ENCODE results near the gene KCNB1. TPM values are rescaled to one million over a fixed set of nuclear protein-coding genes. Genes with fewer than 3 reads are reported as not detected.

KCNB1 gene
- total RNA-seq, 1 donor from 2014 or later: 4.9 TPM

DNA sequence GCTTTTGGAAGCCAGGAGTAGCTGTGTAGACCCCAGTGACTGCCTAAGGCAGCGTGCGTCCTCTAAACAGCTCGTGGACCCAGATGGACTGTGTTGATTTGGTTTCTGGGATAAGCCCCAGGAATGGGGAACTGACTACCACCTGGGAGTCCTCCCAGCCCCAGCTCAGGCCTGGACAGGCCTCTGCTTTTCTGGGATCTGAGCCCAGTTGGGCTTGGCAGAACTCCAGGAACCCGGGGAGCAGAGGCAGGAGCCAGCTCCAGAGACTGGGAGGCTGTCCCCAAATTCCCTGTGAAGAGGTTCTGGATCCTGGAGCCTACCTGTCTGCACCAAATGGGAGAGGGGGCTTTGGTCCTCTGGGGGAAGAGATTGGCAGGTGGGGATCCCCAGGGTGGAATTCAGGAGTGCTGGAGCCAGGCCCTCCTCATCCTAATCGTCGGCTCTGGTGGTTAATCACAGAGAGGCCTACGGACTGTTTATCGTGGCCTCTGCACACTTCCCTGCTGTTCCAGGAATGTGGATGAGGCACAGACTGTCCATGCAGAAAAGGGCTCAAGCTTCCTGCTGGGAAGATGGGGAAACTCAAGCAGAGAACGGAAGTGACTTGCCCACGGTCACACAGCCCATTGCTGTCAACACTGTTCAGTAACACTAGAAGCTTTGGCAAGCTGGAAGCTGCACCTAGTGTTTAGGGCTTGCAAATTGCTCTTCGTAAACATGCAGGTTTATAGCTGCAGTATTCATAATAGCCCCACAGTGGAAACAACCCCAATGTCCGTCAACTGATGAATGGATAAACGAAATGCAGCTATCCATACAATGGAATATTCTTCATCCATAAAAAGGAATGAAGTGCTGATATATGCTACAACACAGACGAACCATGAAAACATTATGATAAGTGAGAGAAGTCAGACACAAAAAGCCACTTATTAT, 100.6 kb downstream of the KCNB1 start:
- intact Hi-C loops (cut with DNase I): no loop called here
- ATAC-seq (peak; percentile 90), DNase-seq (ENCODE audit: low spot score) (peak; percentile 89)

DNA sequence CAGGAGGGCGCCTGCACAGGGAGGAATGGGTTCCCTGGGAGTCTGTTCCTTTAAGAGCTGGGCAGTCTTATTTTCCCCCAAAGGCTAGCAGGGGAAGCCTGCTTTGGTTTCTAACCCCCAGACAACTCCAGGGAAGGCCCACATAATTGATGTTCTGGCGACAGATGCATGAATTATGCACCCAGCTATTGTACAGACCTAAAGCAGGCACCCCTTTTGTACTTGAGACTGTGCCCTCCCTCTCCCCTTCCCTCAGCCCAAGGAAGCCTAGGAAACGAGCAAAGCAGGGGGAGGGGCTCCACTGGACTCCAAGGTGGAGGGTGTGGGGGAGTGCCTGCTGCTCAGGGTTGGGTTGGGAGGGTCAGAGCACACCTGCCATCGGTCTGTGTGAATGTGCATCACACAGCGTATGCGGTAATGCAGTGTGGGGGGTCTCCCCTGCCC, 102.1 kb downstream of the KCNB1 start:
- intact Hi-C loops (cut with DNase I): no loop called here
- ATAC-seq: no peak
- DNase-seq (ENCODE audit: low spot score): no peak

DNA sequence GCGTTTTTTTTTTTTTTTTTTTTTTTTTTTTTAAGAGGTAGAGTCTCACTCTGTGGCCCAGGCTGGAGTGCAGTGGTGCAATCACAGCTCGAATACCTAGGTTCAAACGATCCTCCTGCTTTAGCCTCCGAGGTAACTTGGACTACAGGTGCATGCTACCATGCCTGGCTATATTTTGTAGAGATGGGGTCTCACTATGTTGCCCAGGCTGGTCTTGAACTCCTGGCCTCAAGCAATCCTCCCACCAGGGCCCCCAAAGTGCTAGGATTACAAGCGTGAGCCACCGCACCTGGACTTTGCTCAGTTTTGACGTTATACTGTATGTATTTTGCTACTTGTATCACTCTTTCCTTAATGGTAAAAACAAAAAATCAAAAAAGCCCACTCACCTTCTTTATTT, 103.1 kb downstream of the KCNB1 start:
- DNase-seq (ENCODE audit: low spot score) (no peak), ATAC-seq (no peak)
- intact Hi-C loops (cut with DNase I): no loop called here

DNA sequence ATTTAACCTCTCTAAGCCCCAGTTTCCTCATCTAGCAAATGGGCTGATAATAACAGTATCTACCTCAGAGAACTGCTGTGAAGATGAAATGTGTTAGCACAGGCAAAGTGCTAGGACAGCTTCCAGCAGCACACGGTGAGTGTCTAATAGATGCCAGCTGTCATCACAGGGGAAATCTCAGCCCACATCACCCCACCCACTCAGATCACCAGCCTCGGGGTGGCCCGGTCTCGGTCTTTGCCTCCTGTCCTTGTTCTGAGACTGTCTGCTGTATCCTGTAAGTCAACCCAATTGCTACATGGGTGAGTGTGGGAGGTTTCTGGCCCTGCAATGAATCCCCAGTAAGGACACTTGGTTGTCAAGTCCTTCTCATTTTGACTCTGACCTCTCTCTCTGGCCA, 105.1 kb downstream of the KCNB1 start:
- intact Hi-C loops (cut with DNase I): no loop called here
- DNase-seq (ENCODE audit: low spot score): no peak
- no peak for ATAC-seq

DNA sequence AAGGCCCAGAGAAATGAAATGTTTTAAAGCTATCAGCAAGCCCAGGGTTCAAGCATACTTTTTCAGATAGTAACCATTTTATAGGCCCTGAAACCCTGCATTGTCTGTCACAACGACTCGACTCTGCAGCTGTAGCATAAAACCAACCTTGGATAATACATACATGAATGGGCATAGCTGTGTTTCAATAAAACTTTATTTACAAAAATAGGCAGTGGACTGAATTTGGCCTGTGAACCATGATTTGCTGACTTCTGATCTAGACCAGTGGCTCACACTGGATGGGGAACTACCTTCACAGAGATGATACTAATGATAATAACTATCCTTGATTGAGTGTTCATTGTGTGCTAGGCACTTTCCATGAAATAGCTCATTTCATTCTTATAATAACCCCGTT, 107.3 kb downstream of the KCNB1 start:
- ATAC-seq: no peak
- intact Hi-C loops (cut with DNase I): no loop called here
- DNase-seq (ENCODE audit: low spot score): no peak

DNA sequence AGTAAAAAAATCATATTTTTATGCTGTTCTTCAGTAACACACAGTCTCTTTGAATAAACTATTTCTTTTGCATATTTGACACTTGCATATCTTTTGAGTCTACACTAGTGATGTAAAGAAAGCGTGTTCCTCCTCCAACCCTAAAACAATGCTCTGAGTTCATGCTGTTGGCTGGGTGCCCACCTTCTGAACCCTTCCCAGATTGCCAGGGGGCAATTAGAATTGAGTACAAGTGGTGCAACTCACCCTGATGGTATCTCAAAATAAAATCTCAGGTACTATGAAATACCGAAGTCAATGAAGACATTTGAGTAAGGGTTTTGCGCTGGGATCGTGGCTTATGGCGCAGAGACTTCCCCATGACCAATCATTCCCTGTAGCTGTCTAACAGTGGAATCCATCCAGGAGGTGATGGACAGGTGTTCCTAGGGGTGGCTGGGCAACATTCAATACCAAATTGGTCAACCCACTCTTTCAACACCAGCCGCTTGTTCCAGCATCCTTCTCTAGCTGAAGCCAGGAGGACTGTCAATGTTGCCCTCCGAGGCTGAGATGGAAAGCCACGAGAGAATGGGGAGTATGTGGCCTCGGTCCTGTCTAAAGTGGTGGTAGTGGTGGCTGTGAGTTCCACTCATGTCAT, 110.3 kb downstream of the KCNB1 start:
- no peak for ATAC-seq
- DNase-seq (ENCODE audit: low spot score): no peak
- intact Hi-C loops (cut with DNase I): no loop called here

DNA sequence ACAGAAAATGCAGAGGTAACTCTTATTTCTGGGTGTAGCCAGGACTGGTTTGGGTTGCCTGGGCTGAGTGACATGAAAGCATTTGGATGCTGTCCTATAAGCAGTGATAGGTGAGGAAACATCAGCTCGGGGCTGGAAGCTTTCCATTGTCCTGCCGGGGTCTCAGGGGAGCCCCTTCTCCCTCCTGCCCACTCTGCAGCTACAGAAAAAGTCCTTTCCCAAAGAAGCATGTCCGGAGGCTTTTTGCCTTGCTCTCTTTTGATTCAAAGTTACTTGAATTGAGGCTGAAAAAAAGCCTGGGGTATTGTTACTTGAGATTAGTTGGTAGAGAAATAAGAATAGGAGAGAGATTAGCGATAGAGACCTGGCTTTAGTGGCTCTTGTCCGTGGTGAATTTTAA, 113.9 kb downstream of the KCNB1 start:
- intact Hi-C loops (cut with DNase I): loop anchor here (10.0 kb wide), 1 partner anchor 116 kb away; the partner anchor contains the start of gene KCNB1
- DNase-seq (ENCODE audit: low spot score): no peak
- ATAC-seq: no peak

DNA sequence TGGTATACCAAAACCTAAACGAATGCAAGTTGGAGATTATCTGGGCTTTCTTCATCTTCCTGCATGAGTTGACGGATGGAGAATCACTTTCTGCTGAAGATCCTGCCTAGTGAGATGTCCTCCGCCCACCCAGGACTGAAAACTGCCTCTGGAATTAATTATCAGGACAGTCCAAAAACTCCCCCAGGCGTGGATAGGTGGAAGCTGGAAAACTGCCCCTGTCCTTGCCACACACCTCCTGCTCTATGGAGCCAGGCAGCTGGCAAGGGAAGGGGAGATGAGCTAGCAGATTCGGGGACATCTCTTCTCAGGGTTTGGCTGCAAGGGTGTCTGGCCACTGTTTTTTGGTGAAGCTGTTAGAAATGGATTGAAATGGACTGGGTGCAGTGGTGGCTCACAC, 115.4 kb downstream of the KCNB1 start:
- no peak for ATAC-seq
- intact Hi-C loops (cut with DNase I): loop anchor here (10.0 kb wide), 1 partner anchor 118 kb away; the partner anchor contains the start of gene KCNB1

DNA sequence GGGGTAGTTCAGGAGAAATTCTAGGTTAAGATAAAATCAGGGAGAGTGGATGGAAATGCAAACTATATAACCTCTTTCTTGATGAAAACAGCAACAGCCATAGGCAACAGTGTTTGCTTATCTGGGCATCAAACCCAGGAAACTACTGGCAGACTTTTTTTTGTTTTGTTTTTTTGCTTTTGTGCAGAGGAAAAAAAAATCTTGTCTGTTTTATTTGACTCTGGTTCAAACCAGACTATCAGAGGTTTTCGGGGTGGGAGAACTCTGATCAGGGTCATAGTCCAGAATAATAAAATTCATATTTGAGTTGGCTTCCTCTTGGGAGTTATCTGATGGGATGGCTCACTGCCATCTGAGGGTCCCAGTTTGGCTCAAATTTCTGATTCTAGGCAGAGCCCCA, 115.8 kb downstream of the KCNB1 start:
- DNase-seq (ENCODE audit: low spot score) (no peak), ATAC-seq (no peak)
- intact Hi-C loops (cut with DNase I): loop anchor here (10.0 kb wide), 1 partner anchor 118 kb away; the partner anchor contains the start of gene KCNB1

More for the DNA sequence above, 115.4 kb downstream of the KCNB1 start:
- DNase-seq (ENCODE audit: low spot score): no peak

DNA sequence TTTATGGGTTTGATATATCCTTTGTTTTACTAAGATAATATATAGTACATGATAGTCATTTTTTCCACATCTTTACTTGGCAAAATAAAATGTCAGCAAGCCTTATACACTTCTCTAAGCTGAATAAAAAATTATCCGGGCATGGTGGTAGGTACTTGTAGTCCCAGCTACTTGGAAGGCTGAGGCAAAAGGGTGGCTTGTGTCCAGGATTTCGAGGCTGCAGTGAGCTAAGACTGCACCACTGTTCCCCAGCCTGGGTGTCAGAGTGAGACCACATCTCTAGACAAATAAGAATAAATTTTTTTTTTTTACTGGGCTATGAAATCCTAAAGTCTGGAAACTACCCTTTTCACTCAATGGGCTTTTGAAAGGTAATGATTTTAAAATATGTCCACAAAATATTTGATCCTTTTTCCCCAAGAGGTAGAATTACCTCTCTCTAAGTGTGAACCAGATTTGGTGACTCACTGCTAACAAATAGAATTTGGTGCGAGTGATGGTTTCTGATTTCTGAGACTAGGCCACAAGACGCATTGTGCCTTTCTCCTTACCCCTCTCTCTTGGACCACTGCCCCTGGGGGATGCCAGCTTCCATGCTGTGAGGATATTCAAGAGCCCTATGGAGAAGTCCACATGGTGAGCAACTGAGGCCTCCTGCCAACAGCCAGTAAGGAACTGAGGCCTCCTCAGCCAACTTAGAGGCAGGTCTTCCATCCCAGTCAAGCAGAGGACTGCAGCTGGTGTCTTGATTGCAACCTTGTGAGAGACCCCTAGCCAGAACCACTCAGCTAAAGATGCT, 120.4 kb downstream of the KCNB1 start:
- ATAC-seq: no peak
- intact Hi-C loops (cut with DNase I): loop anchor here (10.0 kb wide), 1 partner anchor 123 kb away; the partner anchor contains the start of gene KCNB1
- DNase-seq (ENCODE audit: low spot score): no peak

DNA sequence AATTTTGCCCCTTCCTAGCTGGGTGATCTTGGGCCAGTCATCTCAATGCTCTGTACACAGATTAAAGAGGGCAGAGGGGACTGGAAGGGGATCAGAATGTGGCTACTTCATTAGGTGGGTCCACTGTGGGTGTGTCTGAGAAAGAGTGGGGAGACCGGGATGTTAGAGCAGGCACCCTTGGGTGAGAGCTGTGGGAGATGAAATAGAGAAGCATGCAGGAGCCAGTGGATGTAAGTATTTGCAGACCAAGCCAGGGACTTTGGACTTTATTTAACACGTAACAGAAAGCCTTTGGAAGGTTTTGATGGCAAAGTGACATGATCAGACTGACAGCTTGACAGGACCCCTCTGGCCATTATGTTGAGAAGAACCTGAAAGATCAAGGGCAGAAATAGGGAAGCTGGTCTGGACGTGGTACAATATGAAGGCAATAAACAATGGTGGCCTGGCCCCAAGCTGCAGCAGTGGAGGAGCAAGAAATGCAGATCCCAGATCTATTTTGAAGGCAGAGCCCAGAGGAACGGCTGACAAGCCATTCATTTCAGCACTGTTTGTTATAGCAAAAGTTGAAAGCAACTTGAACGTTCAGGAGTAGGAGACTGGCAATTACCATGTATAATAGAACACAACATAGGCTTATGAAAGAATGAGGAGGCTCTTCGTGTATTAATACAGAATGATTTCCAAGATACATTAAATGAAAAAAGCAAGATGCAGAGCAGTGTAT, 122.1 kb downstream of the KCNB1 start:
- intact Hi-C loops (cut with DNase I): loop anchor here (10.0 kb wide), 1 partner anchor 124 kb away; the partner anchor contains the start of gene KCNB1
- DNase-seq (ENCODE audit: low spot score) (no peak), ATAC-seq (no peak)

DNA sequence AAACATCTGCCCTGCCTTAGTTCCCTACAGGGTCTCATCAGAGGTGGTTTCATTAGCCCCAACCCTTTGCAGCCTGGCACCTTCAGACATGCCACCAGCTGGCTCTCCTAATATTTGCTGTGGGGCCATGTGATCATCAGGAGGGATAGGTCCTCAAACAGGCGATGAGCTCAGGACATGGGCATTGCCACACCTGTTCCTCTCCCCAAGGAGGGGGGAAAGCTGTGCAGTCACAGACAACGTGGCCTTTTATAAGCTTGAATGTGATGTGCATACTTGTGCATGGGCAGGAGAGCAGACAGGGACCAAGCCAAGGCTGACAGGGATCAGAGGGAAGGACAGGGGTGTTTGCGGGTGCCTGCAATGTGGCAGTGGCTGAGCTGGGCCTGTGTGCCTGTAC, 125.8 kb downstream of the KCNB1 start:
- intact Hi-C loops (cut with DNase I): no loop called here
- ATAC-seq (no peak), DNase-seq (ENCODE audit: low spot score) (no peak)

DNA sequence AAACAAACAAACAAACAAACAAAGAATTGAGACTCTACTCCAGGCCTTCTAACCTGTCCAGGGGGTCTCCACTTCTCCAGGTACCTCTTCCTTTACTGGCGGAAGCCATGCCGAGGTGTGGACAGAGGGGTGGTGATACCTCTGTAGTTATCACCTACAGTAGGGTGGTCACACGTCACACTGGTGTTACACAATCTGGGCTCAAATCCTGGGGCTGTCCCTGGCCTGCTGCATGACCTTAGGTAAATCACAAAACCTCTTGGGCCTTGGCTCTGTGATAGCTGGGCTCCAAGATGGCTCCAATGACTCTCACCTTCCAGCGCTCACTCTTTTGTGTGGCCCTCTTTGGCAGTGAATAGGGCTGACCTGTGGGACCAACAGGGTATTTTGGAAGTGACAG, 127.8 kb downstream of the KCNB1 start:
- no peak for ATAC-seq

DNA sequence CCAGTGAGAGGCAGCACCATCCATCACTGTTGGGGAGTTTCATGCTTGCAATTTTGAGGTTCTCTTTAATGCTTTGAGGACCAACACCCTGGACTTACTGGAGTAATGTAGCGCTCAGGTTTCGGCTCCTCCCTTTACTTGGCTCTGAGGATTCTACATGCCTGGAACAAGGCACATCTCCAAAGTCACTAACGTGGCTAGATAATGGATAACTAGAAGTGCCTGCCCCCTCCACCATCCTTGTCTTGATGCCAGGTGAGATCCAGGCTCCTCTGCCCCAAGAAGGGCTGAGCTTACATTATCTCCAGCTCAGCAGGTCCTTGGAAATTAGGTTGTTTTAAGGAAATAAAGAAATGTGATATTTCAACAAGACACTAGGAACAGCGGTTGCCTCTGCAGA, 129.1 kb downstream of the KCNB1 start:
- intact Hi-C loops (cut with DNase I): no loop called here
- DNase-seq (ENCODE audit: low spot score): no peak
- ATAC-seq: no peak

More for the DNA sequence above, 127.8 kb downstream of the KCNB1 start:
- no peak for DNase-seq (ENCODE audit: low spot score)
- intact Hi-C loops (cut with DNase I): no loop called here

DNA sequence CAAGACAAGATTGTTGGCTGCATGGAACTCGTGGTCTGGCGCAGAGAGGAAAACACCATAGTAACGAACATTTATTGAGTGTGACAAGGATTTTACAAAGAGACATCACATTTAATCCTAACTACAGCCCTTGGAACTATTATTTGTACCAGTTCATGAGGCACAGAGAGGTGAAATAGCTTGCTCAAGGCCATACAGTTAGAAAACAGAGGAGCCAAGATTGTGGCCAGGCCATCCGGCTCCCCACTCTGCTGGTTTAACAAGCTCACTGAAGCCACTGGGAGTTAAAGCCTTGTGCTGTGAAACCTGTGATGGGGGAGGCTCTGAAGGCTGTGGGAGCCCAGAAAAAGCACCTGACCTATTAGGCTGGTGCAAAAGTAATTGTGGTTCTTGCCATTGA, 129.7 kb downstream of the KCNB1 start:
- no peak for DNase-seq (ENCODE audit: low spot score)
- intact Hi-C loops (cut with DNase I): no loop called here
- ATAC-seq: no peak

DNA sequence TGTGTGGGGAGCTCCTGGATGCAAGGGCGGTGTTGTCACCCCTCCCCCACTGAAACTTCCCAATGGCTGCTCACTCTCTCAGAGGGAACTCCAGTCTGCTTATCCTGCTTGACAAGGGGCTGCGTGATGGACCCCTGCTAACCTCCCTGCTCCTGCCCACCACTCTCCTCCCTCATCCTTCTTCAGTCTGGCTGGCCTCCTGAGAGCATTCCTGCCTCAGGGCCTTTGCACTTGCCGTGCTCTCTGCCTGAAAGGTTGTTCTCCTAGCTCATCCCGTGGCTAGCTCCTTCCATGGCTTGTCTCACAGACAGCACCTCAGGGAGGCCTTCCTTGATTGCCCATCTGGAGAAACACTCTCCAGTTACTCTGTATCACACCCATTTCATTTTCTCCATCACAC, 130.7 kb downstream of the KCNB1 start:
- no peak for DNase-seq (ENCODE audit: low spot score)
- intact Hi-C loops (cut with DNase I): no loop called here
- no peak for ATAC-seq

DNA sequence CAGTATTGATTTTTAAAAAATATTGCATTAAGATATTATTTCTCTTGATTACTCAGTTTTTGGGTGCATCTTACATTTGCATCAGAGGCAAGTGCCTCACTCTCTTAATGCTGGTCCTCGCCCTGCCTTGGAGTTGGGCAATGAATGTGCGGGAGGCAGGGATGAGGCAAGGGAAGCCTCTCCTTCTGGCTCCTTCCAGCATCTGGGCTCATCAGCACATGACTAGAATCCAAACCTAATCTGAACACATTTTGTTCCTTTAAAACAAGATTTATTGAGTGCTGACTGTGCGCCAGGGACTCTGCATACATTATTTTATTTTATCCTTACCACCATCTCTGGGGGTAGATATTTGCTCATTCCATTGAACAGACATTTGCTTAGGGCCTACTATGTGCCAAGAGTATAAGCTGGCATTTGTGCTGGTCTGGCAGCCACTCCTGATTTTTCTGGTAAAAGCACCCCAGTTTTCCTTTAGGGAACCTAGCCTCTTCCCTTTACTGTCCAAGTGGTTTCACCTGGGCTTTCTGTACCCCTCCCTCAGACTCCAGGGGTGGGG, 132.7 kb downstream of the KCNB1 start:
- intact Hi-C loops (cut with DNase I): no loop called here
- ATAC-seq (peak; percentile 66), DNase-seq (ENCODE audit: low spot score) (no peak)

DNA sequence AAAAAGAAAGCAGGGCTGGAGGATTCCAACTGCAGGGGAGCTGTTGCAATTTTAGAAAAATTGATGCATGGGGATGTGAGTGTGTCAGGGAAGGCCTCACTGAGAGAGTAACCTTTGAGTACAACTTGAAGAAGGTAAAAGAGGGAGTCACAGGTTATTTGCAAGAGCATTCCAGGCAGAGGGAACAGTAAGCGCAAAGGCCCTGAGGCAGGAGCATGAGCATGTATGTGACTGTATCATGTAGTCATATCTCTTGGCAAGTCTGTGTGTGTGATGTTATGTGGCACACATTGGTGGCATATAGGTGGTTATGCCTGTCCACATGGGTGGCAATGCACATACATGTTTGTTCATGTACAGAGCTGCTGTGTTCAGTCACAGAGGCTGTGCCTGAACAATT, 133.4 kb downstream of the KCNB1 start:
- ATAC-seq: no peak
- intact Hi-C loops (cut with DNase I): no loop called here
- DNase-seq (ENCODE audit: low spot score): no peak

Measured in sciatic nerve (tissue), 2 donors.